Measurements from ENCODE around the gene USP17L22. TPM values are rescaled to one million over a fixed set of nuclear protein-coding genes. Genes with fewer than 3 reads are reported as not detected.

Gene USP17L22, protein sequence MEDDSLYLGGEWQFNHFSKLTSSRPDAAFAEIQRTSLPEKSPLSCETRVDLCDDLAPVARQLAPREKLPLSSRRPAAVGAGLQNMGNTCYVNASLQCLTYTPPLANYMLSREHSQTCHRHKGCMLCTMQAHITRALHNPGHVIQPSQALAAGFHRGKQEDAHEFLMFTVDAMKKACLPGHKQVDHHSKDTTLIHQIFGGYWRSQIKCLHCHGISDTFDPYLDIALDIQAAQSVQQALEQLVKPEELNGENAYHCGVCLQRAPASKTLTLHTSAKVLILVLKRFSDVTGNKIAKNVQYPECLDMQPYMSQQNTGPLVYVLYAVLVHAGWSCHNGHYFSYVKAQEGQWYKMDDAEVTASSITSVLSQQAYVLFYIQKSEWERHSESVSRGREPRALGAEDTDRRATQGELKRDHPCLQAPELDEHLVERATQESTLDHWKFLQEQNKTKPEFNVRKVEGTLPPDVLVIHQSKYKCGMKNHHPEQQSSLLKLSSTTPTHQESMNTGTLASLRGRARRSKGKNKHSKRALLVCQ
- not detected for total RNA-seq

DNA sequence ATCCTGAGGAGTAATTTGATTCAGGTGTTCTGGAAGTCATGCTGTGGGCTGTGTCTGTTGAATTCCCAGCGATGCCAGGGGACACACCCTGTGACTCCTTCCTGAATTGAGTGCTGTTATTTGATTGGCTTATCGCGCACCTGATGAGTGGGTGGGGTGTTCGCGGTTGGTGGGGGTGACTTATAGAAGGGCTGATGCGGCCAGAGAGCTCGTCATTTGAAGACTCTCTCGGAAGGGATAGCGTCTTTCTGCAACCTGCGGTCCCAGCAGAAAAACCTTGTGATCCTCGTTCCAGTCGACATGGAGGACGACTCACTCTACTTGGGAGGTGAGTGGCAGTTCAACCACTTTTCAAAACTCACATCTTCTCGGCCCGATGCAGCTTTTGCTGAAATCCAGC is at the start of gene USP17L22:
USP17L22 (plus strand) TSS at position 301 of the 400 bp plus-strand sequence; CDS start at position 301, 0 bp downstream.

DNA sequence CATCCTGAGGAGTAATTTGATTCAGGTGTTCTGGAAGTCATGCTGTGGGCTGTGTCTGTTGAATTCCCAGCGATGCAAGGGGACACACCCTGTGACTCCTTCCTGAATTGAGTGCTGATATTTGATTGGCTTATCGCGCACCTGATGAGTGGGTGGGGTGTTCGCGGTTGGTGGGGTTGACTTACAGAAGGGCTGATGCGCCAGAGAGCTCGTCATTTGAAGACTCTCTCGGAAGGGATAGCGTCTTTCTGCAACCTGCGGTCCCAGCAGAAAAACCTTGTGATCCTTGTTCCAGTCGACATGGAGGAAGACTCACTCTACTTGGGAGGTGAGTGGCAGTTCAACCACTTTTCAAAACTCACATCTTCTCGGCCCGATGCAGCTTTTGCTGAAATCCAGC is 47.6 kb upstream of the USP17L22 start, which contains the start of gene USP17L12:
USP17L12 (plus strand) TSS at position 301 of the 400 bp plus-strand sequence; CDS start at position 301, 0 bp downstream.

GRCh38 chr4:9224596-9224995 is 42.8 kb upstream of the USP17L22 start, which contains the start of gene USP17L13:
TSS of gene USP17L13 (plus strand) at chr4:9224896. CDS start at chr4:9224896, 0 bp downstream.

GRCh38 chr4:9234085-9234484 is 33.3 kb upstream of the USP17L22 start, which contains the start of gene USP17L15:
TSS of gene USP17L15 (plus strand) at chr4:9234385. CDS start at chr4:9234385, 0 bp downstream.

GRCh38 chr4:9243579-9243978 is 23.8 kb upstream of the USP17L22 start, which contains the start of gene USP17L17:
TSS of gene USP17L17 (plus strand) at chr4:9243879. CDS start at chr4:9243879, 0 bp downstream.

DNA sequence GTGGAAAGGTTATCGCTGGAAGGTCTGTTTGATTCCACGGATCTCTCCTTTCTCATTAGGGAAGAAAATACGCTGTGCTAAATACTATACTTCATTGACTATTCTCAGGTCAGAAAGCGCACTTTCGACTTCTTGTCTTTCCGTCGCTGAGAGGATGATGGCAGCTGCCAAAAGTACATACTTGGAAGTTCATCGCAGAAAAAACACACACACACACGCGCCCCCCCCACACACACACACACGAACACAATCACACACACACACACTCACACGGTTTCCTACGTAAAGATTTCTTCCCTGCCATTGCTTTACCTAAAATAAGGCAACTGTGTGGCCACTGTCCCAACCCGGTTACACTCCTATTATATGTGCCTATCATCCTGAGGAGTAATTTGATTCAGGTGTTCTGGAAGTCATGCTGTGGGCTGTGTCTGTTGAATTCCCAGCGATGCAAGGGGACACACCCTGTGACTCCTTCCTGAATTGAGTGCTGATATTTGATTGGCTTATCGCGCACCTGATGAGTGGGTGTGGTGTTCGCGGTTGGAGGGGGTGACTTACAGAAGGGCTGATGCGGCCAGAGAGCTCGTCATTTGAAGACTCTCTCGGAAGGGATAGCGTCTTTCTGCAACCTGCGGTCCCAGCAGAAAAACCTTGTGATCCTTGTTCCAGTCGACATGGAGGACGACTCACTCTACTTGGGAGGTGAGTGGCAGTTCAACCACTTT is 19.3 kb upstream of the USP17L22 start, which contains the start of gene USP17L18:
USP17L18 (plus strand) TSS at position 678 of the 728 bp plus-strand sequence; CDS start at position 678, 0 bp downstream.

DNA sequence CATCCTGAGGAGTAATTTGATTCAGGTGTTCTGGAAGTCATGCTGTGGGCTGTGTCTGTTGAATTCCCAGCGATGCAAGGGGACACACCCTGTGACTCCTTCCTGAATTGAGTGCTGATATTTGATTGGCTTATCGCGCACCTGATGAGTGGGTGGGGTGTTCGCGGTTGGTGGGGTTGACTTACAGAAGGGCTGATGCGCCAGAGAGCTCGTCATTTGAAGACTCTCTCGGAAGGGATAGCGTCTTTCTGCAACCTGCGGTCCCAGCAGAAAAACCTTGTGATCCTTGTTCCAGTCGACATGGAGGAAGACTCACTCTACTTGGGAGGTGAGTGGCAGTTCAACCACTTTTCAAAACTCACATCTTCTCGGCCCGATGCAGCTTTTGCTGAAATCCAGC is 14.3 kb upstream of the USP17L22 start, which contains the start of gene USP17L19:
USP17L19 (plus strand) TSS at position 301 of the 400 bp plus-strand sequence; CDS start at position 301, 0 bp downstream.

GRCh38 chr4:9257824-9258223 is 9.6 kb upstream of the USP17L22 start, which contains the start of gene USP17L20:
TSS of gene USP17L20 (plus strand) at chr4:9258124. CDS start at chr4:9258124, 0 bp downstream.

GRCh38 chr4:9262572-9262971 is 4.8 kb upstream of the USP17L22 start, which contains the start of gene USP17L21:
TSS of gene USP17L21 (plus strand) at chr4:9262872. CDS start at chr4:9262872, 0 bp downstream.

Other genes starting within 250 kb of the USP17L22 start
- gene FAM90A26, start 97.2 kb upstream of the USP17L22 start, total RNA-seq = not detected
- gene USP17L10, start 57.0 kb upstream of the USP17L22 start, total RNA-seq = not detected
- not detected for gene USP17L11, start 52.2 kb upstream of the USP17L22 start, total RNA-seq
- gene USP17L12, start 47.5 kb upstream of the USP17L22 start, total RNA-seq = not detected
- gene USP17L13, start 42.7 kb upstream of the USP17L22 start, total RNA-seq = not detected
- not detected for gene USP17L15, start 33.2 kb upstream of the USP17L22 start, total RNA-seq
- gene USP17L17, start 23.7 kb upstream of the USP17L22 start, total RNA-seq = not detected
- gene USP17L18, start 19.0 kb upstream of the USP17L22 start, total RNA-seq = not detected
- not detected for gene USP17L19, start 14.2 kb upstream of the USP17L22 start, total RNA-seq
- gene USP17L20, start 9.5 kb upstream of the USP17L22 start, total RNA-seq = not detected
- not detected for gene USP17L21, start 4.7 kb upstream of the USP17L22 start, total RNA-seq
- gene USP17L24, start 57.5 kb downstream of the USP17L22 start, total RNA-seq = not detected
- gene USP17L25, start 62.3 kb downstream of the USP17L22 start, total RNA-seq = not detected
- not detected for gene USP17L26, start 67.0 kb downstream of the USP17L22 start, total RNA-seq
- gene USP17L5, start 71.8 kb downstream of the USP17L22 start, total RNA-seq = not detected
- gene USP17L27, start 76.5 kb downstream of the USP17L22 start, total RNA-seq = not detected
- gene USP17L28, start 81.3 kb downstream of the USP17L22 start, total RNA-seq = not detected
- gene USP17L29, start 86.0 kb downstream of the USP17L22 start, total RNA-seq = not detected
- gene USP17L30, start 95.5 kb downstream of the USP17L22 start, total RNA-seq = not detected
- not detected for gene DEFB131A, start 176.8 kb downstream of the USP17L22 start, total RNA-seq

Data from melanocyte of skin (primary cell).